ENCODE data around the gene NKAIN2.

NKAIN2 gene

DNA sequence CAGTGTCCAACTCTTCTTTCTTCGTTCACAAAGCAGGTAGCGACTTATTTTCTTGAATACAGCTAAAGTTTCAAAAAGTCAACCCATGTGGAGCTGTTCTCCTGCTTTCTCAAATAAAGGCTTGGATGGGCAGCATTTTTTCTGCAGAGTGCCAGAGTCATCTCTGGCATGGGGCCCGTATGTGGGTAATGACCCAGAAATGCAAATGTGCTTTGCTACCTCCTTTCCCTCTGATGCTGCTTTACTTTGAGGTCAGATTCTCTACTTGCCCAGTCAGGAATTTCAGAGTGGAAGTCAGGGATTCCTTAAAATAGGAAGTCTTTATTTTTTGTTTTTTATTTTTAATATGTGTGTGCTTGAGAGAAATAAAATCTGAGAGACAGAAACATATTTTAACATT is 4.9 kb downstream of the NKAIN2 start:
- no peak for DNase-seq (ENCODE audit: low spot score)

DNA sequence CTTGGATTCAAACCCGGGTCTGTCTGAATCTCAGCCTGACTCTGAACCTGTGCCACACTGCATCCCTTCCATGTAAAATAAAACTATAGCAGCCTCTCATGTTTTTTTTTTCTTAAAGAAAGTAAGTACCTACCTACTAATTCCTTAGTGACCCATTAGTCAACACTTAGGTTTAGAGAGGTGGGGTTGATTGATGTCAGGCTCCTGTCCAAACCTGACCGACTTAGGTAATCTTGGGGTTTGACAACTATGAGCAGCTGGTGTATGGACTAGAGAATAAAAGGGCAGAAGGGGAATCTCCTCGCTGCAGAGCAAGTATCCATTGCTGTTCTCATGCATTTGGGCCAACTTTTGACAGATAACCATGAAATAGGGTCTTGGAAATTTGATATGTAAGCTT is 6.5 kb downstream of the NKAIN2 start:
- DNase-seq (ENCODE audit: low spot score), result no peak

DNA sequence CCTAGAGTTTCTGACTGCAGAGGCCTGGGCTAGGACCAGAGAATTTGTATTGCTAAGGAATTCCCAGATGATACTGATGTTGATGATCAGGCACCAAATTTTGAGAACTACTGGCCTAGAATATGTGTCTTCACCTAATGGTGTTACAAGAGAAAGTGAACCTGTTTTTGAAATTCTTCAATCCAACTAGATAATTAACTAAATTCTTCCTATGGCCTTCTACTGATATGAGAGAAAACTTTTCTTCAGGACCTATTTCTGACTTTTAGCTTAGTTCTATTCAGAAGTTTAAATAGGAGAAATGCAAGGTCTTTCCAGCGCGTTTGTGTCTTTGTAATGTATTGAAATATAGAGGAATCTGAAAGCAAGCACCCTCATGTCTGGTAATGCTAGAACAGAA is 7.3 kb downstream of the NKAIN2 start:
- no peak for DNase-seq (ENCODE audit: low spot score)

DNA sequence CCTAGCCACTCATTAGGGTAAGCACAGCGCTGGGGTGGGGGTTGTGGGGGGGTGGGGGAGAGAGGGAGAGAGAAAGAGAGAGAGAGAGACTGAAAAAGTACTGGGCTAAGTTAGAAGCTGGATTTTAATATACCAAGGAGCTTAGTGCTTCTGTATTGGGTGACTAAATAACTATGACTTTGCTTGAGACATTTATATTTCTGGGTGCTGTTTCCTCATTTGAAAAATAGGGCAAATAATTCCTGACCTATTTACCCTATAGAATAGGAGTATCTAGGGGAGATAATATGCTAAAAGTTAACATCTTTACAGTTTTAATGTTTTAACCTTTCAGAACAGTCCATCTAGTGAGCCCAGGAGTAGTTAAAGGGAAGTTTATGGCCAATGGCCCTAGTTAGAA is 7.7 kb downstream of the NKAIN2 start:
- no peak for DNase-seq (ENCODE audit: low spot score)

DNA sequence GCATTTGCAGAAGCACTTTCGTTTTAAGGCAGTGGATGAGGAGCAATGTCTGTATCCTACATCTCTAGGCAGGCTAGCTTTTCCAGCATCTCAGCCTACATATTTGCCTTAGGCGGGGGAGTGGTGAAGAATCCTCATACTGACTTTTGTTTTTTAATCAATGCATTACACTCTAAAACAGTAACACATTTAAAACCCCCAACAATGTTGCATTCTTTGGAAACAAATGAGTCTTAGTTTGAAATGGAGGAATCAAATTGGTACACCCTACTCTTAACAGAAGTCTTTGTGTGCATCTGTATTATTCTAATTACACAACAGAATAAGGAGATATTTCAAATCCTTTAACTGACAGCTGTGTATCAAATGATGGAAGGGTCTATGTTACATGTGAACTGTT is 9.0 kb downstream of the NKAIN2 start:
- no peak for DNase-seq (ENCODE audit: low spot score)

DNA sequence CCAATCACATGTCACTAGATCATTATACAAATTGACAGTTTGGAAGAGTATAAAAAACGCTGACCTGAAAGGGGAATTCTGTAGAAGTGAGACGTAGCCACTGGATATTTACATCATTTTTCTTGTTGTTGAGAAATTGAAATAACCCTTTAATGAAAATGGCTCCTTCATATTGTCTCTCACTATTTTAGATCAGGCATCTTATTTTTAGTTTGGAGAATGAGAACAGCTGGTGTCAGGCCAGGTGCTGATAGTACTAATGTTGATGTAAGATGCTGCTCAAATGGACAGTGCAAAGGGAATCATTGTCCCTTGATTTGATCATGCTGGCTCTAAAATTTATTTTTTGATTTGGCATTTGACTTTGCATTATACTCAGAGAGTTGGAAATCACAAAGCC is 17.4 kb downstream of the NKAIN2 start:
- no peak for DNase-seq (ENCODE audit: low spot score)

DNA sequence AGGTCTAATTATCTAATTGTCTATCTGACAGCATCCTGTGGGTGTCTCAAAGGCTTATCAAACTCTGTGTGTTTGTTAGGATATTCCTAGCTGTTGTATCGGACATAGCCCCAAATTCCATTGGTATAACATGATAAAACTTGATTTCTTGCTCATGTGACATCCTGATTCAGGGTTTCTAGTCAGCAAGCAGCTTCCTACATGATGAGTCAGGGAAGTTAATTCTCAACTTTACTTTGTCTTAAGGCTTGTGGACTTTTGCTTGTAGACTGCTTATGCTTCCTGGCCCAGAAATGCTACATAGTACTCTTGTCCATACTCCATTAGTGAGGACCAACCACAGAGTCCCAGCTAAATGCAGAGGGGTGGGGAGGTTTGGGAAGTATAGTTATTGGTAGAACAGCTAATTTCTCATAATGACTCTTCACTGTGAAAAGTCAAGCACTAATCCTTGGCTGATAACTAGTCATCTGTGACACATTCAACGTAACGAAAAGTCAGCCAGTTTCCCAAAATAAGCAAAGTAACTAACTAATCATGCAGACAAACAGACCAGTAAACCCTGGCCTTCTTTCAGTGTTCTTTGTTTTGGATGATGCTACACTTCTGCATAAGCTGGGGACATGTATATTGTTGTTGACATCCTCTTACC is 25.8 kb downstream of the NKAIN2 start:
- no peak for DNase-seq (ENCODE audit: low spot score)

DNA sequence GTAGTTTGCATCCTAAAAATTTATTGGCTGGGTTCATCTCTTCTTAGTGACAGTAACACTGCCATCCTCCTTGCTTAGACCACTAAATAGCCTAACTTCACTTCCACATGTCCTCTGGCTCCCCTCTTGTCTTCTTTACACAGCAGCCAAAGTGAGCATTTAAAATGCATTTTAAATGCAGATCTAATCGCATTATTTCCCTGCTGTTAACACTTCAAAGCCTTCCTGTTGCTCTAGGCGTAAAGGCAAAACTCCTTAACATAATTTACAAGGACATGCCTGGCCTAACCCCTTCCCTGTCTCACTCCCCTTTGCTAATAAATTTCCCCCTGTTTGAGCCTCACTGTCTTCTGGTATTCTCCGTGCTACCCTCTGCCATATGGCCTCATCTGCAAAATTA is 26.5 kb downstream of the NKAIN2 start:
- DNase-seq (ENCODE audit: low spot score), result no peak

DNA sequence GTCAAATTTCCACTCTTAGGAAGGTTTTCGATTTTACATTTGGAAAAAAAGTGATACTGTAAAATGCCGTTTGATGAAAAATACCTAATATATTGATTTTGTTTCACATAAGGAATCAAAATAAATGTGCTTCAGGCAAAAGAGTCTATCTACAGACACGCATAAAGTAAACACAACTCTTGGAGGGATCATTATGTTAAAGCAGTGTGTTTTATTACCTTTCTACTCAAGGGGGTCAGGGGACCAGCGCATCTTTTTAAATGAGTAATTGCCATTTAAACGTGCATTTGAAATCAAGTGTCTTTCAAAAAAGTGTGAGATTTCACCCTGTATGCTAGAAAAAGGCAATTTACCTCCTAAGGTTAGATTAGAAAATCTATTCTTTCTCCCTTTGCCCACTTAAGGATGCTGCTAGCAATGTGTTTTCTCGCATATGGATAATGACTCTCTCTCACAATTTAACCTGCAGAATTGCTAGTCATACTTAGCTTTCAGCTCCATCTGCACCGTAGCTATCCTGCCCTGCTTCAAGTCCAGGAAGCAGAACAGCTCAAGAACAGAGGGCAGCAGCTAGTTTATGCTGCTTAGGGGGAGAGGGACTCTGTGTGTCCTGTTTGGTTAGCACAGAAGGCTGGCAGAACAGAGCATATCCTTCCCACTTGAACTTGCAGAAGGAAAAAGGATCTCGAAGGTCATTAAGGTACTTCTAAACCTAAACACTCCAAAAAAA is 35.0 kb downstream of the NKAIN2 start:
- no peak for DNase-seq (ENCODE audit: low spot score)

DNA sequence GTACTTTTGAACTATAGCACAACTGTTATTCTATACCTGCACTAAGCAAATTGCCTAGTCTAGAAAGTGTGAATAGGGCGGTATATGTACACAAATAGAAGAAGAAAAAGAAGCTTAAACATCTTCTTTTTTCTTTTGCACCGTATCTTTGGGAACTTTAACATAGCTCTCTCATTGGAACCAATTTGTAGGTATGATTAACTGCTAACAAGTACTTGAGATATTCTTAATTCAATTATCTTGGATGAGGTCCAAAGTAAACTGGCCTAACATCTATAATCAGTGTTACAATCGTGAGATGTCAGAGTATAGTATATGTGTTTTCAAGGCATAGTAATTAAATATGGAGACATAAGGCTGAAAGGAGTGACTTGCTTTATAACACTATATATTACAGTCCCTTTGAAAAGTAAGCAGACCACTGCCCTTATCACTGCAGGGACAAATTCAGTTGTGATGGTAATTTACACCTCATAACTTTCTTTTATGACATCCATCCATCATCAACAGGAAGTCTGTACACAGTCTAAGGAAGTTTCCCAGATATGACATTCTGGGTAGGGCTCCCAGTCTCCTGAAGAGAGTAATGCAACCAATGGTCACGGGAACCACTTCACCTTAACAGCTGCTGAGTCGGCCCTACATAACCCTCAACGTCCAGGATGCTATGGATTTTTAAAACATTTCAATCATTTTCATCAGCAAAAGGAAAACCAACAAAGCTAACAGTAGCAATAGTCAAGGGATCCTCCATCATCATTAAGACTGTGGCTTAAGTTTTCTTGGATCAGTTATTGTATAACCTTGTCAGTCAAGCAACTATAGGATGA is 37.6 kb downstream of the NKAIN2 start:
- DNase-seq (ENCODE audit: low spot score), result no peak

DNA sequence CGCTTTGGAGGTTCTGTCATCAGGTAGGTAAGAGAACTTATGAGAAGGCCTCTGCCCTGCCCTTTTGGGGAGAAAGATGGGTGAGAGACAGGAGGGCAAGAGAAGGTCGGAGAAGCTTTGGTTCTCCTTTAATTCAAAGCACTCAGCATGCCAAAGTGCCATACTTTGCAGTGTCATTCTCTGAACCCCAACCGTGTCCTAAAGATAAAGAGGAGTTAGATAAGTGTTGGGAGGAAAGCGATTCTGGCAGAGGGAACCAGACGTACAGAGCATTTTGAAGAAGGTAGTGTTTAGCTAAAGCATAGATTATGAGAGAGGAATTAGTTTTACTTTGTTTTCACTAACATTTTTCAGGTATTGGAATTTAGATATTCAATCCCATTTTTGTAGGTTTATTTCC is 40.3 kb downstream of the NKAIN2 start:
- no peak for DNase-seq (ENCODE audit: low spot score)

DNA sequence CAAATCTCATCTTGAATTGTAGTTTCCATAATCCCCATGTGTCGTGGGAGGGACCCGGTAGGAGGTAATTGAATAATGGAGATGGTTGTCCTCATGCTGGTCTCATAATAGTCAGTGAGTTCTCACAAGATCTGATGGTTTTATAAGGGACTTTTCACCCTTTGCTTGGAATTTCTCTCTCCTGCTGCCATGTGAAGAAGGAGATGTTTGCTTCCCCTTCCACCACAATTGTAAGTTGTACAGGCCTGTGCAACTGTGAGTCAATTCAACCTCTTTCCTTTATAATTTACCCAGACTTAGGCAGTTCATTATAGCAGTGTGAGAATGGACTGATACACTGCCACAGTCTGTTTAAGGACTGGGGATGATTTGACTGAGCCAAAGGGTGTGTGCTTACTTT is 44.7 kb downstream of the NKAIN2 start:
- DNase-seq (ENCODE audit: low spot score), result no peak

DNA sequence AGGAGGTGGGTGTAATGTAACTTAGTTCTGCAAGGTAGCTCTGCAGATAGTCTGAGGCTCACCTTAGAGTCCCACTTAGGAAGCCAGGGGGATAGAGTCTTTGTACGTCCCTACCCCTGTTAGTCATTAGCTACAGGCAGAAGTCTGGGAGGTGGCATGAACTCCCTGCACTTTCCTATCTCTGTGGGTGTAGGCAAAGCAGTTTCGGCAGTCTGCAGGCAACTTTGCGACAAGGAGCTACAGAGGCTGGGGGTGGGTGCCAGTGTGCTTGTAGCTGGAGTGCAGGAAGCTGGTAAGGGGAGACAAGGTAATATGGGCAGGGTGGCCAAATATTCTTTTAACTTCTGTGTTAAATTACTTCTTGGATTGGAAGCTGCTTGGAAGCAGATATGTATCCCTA is 45.7 kb downstream of the NKAIN2 start:
- no peak for DNase-seq (ENCODE audit: low spot score)

DNA sequence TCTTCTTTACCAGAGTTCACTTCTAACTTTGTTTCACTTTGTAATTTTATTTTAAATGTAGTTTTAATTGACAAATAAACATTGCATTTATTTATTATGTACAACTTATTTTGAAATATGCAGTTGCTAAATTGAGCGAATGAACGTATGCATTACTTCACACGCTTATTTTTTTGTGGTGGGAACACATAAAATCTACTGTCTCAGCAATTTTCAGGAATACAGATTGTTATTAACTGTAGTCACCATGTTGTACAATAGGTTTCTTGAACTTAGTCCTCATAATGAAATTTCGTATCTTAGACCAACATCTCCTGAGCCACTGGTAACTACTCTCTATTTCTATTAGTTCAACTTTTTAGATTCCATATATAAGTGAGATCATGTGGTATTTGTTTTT is 46.9 kb downstream of the NKAIN2 start:
- DNase-seq (ENCODE audit: low spot score), result no peak

DNA sequence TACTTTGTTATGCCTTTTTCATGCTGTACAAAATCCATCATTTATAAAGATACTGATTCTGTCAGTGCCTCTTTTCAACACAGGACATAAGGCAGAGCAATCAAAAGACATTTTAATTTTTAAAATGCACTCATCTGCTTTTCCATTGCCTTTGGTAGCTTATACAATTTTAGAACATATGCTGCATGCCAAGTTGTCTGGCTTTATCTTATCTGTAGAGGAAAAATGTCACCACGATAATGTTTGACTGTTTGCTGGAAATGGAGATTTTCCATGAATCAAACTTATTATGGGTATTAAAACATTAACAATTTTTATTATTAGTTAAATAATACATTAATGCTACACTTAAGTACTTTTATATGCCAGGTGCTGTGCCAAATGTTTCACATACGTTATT is 50.5 kb downstream of the NKAIN2 start:
- no peak for DNase-seq (ENCODE audit: low spot score)

DNA sequence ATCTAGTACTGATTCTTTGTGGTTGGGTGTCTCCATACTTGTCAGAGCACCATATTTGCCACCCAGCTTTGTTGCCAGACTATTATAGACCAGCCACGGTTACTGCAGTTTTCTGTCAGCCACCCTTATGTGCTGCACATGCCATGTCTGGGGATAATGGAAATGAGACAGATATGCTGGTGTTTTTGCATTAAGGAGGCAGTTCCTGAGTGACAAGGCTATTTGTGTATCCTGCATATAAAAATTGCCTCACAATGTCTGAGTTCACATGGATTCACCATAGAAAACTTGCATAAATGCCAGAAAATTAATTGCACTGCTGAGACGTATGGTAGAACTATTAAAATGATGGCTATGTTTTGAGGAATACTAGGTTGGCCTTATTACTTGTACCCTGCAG is 51.8 kb downstream of the NKAIN2 start:
- DNase-seq (ENCODE audit: low spot score), result no peak

DNA sequence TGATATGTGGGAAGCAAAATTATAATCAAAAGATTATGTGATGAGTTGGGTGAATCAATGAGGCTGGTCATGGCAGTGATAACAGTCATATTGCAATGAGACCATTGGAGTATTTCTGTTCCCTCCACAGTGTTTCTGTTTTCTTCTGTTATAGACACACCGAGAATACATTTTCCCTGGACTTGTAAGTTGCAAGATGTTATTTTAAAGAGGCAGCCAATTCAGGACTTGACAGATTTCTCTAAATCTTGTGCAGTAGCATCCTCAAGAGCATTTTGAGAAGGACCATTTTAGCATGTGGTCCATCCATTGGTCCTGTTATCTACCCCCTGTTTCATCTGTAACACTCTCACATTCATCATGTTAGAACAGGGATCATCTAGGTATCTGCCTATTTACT is 55.6 kb downstream of the NKAIN2 start:
- no peak for DNase-seq (ENCODE audit: low spot score)

DNA sequence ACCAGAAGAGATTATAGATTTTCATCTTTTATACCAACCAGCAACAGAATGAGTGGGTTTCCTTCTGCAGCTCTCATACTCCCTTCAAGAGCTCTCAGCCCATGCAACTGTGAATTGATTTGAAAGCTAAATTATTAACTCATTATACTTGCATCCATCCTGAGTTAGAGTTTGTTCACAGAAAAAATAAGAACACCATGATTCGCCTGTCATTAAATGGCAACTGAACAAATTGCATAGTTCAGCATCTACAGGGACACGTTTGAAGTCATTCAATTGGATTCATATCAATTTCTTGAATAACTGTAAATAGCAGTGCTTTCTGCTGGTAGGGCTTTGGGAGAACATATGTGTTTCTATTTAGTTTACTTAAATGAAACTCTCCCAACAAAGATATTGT is 65.7 kb downstream of the NKAIN2 start:
- no peak for DNase-seq (ENCODE audit: low spot score)

DNA sequence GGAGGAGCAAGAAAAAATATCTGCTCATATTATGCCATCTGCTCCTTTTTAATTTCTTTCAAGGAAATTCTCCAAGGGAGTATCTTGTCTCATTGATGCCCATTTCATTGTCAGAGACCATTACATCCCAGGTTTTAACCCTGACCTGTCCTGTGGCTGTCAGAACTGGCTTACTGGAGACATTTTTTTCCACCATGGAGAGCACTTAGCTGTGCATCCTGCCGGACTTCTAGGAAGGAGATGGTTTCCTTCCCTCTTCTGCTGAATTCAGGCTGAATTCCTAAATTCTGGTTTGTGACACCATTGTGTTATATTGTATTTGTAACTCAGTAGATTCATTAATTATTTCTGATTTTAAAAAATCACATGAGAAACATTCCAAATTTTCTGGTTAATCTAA is 70.3 kb downstream of the NKAIN2 start:
- no peak for DNase-seq (ENCODE audit: low spot score)

DNA sequence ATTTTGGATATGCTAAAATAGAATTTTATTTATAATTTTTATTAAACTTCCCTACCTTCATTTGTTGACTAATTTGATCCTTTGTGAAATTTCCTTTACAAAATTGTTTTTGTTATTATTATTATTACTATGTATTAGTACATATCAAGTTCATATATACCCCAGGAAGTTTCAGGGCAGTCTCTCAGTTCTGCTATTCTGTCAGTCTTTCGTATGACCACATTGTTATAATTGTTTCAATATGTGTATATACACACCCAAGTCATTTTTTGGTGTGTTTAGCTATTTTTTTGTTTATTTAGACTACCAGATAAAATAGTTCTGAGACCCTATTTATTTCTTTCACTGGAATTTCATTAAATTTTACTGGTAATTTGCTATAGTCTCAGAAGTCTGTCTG is 72.1 kb downstream of the NKAIN2 start:
- DNase-seq (ENCODE audit: low spot score), result no peak

DNA sequence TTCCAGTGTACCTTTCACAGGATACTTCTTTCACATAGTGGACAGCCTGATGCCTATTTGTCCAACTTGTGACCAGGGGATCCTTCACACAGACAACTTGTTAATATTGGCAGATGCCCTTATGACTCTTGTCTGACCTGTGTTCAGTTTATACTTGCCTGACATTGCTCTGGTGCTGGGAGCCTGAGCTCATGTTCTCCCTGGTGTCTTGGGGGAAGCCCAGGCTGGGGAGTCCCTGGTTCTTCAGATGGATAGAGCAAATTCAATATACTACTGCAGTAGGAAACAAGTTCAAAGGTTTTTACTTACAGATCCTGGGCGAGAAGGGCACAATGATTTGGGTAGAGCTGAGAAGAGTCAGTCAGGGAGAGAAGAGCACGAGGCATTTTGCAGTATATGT is 76.1 kb downstream of the NKAIN2 start:
- no peak for DNase-seq (ENCODE audit: low spot score)

DNA sequence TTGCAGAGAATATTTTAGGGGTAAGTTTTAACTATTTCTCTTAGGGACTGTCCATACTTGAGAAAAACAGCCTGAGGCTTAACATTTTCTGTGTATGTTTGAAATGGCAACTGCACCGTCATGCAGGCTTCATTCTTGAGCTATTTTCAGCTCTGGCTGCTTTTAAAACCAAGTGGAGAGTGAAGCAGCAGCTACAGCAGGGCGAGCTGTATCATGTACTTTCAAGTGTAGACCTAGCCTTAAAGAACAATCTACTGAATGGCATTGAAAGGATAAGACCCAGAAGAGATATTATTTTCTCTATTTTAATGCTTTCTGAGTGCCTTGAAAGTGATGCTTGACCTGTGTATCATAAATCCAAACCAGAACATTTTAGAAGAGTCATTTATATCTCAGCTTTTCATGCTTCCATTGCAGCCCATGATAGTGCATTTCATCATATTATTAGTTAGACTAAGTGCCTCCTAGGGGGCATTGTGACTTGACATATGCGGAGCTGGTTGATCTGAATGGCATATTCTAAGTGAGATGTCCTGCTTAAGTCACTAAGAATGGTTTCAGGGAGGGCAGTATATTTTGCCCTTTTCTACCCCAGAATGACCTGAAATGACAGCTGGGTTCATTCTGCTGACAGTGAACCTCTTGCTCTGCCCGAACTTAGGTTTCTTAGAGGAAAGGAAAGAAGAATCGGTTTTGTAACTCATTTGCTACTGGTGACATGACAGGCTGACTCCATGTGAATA is 85.3 kb downstream of the NKAIN2 start:
- no peak for DNase-seq (ENCODE audit: low spot score)

DNA sequence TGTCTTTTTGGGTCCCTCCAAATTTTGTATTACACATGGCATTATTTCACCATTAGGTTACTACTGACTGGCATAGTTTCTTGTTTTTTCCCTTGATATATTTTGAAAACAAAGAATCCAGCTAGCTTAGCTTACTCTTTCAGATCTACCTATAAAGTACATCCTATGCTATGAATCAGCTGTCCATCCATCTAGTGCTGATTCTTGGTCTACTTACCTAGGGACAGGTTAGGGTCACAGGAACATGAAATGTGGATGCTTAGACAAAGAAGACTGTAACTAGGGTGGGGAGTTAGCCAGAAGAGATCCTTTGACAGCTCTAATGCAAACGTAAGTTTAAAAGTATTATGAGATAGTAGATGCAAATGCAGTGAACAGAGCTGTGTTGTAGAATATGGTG is 91.7 kb downstream of the NKAIN2 start:
- no peak for DNase-seq (ENCODE audit: low spot score)

Data from COLO829 (cell line).